Measurements from ENCODE around the gene XRCC4. TPM values are rescaled to one million over a fixed set of nuclear protein-coding genes. Genes with fewer than 3 reads are reported as not detected.

XRCC4 gene
- polyA plus RNA-seq, 1 donor (not counting 4 experiments of a cell fraction or from before 2014, with no cell fraction given) = 10.9 TPM

DNA sequence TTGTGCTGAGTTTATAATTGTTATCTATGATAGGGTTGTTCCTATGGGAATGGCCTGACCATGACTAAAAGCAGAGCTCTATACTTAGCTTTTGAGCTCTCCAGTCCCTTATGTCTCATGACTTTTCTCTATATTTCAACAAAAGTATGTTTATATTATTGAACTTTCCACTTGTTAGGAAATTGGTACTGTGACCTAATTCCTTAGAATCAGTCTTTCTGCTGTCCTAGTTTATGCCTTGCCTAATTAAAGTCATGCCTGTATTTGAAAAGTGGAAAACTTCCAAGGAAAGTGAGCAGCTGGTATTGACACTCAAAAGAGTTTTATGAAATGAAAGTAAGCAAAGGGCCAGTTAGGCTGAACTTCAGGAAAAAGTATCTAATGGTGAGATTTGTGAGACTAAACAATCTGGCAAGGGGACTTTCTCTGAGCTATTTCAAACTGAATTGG, 68.6 kb downstream of the XRCC4 start:
- H3K4me2 ChIP-seq (ENCODE audit: control insufficient read depth, extremely low read depth, insufficient read depth, low read depth, low read length) = no peak overlapping the region
- H3K79me2 ChIP-seq (ENCODE audit: control insufficient read depth, insufficient read depth, low read length) = no peaks in the 10 kb centered on the region
- FAIRE-seq (no peak), DNase-seq (ENCODE audit: low read depth, low spot score) (no peak)
- no peaks in the 10 kb centered on the region for H4K20me1 ChIP-seq (ENCODE audit: control insufficient read depth, extremely low read depth, insufficient read depth, low read length)
- dilution Hi-C loops (cut with MboI; ENCODE audit: extremely low pct_ligation_motif_present, low sequenced_read_pairs) = no loop called here
- TF ChIP-seq, protein P1, sequence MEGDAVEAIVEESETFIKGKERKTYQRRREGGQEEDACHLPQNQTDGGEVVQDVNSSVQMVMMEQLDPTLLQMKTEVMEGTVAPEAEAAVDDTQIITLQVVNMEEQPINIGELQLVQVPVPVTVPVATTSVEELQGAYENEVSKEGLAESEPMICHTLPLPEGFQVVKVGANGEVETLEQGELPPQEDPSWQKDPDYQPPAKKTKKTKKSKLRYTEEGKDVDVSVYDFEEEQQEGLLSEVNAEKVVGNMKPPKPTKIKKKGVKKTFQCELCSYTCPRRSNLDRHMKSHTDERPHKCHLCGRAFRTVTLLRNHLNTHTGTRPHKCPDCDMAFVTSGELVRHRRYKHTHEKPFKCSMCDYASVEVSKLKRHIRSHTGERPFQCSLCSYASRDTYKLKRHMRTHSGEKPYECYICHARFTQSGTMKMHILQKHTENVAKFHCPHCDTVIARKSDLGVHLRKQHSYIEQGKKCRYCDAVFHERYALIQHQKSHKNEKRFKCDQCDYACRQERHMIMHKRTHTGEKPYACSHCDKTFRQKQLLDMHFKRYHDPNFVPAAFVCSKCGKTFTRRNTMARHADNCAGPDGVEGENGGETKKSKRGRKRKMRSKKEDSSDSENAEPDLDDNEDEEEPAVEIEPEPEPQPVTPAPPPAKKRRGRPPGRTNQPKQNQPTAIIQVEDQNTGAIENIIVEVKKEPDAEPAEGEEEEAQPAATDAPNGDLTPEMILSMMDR (optimal IDR thresholded peaks at IDR 0.05 in 1 of 3, IDR thresholded peaks at IDR 0.05 in 1 of 3, conservative IDR thresholded peaks at IDR 0.05 in 1 of 3; ENCODE audit: extremely low read depth in 1 of 3, insufficient read depth in 2 of 3, low read length in 3 of 3) = no peak
- no peak for TF ChIP-seq EZH2 (IDR thresholded peaks at IDR 0.05; ENCODE audit: low read length)
- no peaks in the 10 kb centered on the region for H3K27me3 ChIP-seq (ENCODE audit: control insufficient read depth, extremely low read depth, insufficient read depth, low read length)
- H3K4me1 ChIP-seq (ENCODE audit: control insufficient read depth, extremely low read depth, insufficient read depth, low read length) = no peaks in the 10 kb centered on the region
- no peaks in the 10 kb centered on the region for H3K9me1 ChIP-seq (ENCODE audit: control insufficient read depth, extremely low read depth, insufficient read depth, low read length)
- no peak overlapping the region for H3K27ac ChIP-seq (ENCODE audit: control insufficient read depth, insufficient read depth, low read length)
- no peak overlapping the region for H3K9ac ChIP-seq (ENCODE audit: control insufficient read depth, extremely low read depth, insufficient read depth, low read length)
- no peaks in the 10 kb centered on the region for H3K36me3 ChIP-seq (ENCODE audit: control insufficient read depth in 2 of 2, extremely low read depth in 1 of 2, insufficient read depth in 2 of 2, low read length in 2 of 2)
- no peak overlapping the region for H2AFZ ChIP-seq (ENCODE audit: control insufficient read depth, low read length)
- no peaks in the 10 kb centered on the region for H3K9me3 ChIP-seq (ENCODE audit: control insufficient read depth, low read depth, low read length)
- H3K4me3 ChIP-seq (ENCODE audit: control insufficient read depth in 2 of 3, extremely low read depth in 1 of 3, insufficient read depth in 2 of 3, low read depth in 1 of 3, low read length in 3 of 3) = no peak overlapping the region

DNA sequence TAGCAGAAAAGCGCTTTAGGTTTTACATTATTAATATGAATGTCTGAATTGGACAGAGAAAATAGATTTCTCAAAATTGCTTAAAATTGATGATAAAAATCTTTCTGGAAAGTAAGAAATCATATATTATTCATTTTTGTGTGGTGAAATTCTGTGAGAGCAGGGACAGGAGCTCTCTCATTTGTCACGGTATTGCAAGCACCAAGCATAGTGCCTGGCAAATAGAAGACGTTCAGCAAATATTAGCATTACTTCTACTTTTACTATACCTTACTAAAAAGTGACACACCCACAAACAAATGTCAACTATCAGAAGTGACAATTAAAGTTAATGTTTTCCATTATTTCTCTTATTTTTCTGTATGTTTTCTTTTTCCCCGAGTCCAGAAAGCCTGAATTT, 69.1 kb downstream of the XRCC4 start:
- H3K27ac ChIP-seq (ENCODE audit: control insufficient read depth, insufficient read depth, low read length) = no peak overlapping the region
- no peaks in the 10 kb centered on the region for H3K9me1 ChIP-seq (ENCODE audit: control insufficient read depth, extremely low read depth, insufficient read depth, low read length)
- H3K4me1 ChIP-seq (ENCODE audit: control insufficient read depth, extremely low read depth, insufficient read depth, low read length) = no peaks in the 10 kb centered on the region
- dilution Hi-C loops (cut with MboI; ENCODE audit: extremely low pct_ligation_motif_present, low sequenced_read_pairs) = no loop called here
- no peaks in the 10 kb centered on the region for H3K27me3 ChIP-seq (ENCODE audit: control insufficient read depth, extremely low read depth, insufficient read depth, low read length)
- no peaks in the 10 kb centered on the region for H3K36me3 ChIP-seq (ENCODE audit: control insufficient read depth in 2 of 2, extremely low read depth in 1 of 2, insufficient read depth in 2 of 2, low read length in 2 of 2)
- no peaks in the 10 kb centered on the region for H4K20me1 ChIP-seq (ENCODE audit: control insufficient read depth, extremely low read depth, insufficient read depth, low read length)
- TF ChIP-seq EZH2 (IDR thresholded peaks at IDR 0.05; ENCODE audit: low read length) = no peak
- TF ChIP-seq, protein P1 (optimal IDR thresholded peaks at IDR 0.05 in 1 of 3, IDR thresholded peaks at IDR 0.05 in 1 of 3, conservative IDR thresholded peaks at IDR 0.05 in 1 of 3; ENCODE audit: extremely low read depth in 1 of 3, insufficient read depth in 2 of 3, low read length in 3 of 3) = no peak
- no peaks in the 10 kb centered on the region for H3K9me3 ChIP-seq (ENCODE audit: control insufficient read depth, low read depth, low read length)
- no peak for FAIRE-seq
- H2AFZ ChIP-seq (ENCODE audit: control insufficient read depth, low read length) = no peak overlapping the region
- H3K4me2 ChIP-seq (ENCODE audit: control insufficient read depth, extremely low read depth, insufficient read depth, low read depth, low read length) = no peak overlapping the region
- H3K79me2 ChIP-seq (ENCODE audit: control insufficient read depth, insufficient read depth, low read length) = no peaks in the 10 kb centered on the region
- H3K4me3 ChIP-seq (ENCODE audit: control insufficient read depth in 2 of 3, extremely low read depth in 1 of 3, insufficient read depth in 2 of 3, low read depth in 1 of 3, low read length in 3 of 3) = no peak overlapping the region
- no peak overlapping the region for H3K9ac ChIP-seq (ENCODE audit: control insufficient read depth, extremely low read depth, insufficient read depth, low read length)
- DNase-seq (ENCODE audit: low read depth, low spot score) = no peak

All from keratinocyte (primary cell).